GM23338 (cell line): ENCODE data around the gene BAK1.

Experiments
- CTCF ChIP-seq, 2 experiments: fragments of 200-600 bp in 1 of 2; sonication (generic) in 1 of 2; conservative IDR thresholded peaks; 2 replicates each; pipeline versions ENCODE4 v1.5.1 to v1.6.1; 2016 to 2017; ENCODE audit warnings: antibody characterized with exemption in 2 of 2, low read depth in 2 of 2, mild to moderate bottlenecking in 2 of 2, moderate library complexity in 1 of 2
- EZH2 ChIP-seq: fragments of 200-600 bp; sonication (generic); IDR thresholded peaks from one replicate; pipeline ENCODE4 v1.8.0; 2017; ENCODE audit warnings: antibody characterized with exemption, mild to moderate bottlenecking, low read depth; ENCODE audit not compliant: unreplicated experiment
- POLR2AphosphoS5 ChIP-seq: IDR thresholded peaks from 2 replicates; pipeline ENCODE4 v1.6.1; 2016; ENCODE audit warnings: antibody characterized with exemption, low read depth
- REST ChIP-seq: IDR thresholded peaks from one replicate; pipeline ENCODE4 v1.6.1; 2018; ENCODE audit warnings: antibody characterized with exemption; ENCODE audit not compliant: unreplicated experiment

GRCh38 chr6:33613146-33613794, 33.2 kb upstream of the BAK1 start:
- no peak for TF ChIP-seq EZH2
- no peak for TF ChIP-seq REST
- TF ChIP-seq CTCF (conservative IDR thresholded peaks at IDR 0.05; ENCODE audit: low read depth in 2 of 2), result no peak
- no peak for TF ChIP-seq POLR2AphosphoS5
